Keratinocyte (primary cell): ENCODE data around the gene TMEM190. TPM values are rescaled to one million over a fixed set of nuclear protein-coding genes. Genes with fewer than 3 reads are reported as not detected.

Experiments
- DNase-seq: peaks from one replicate; pipeline ENCODE4 v3.0.0-alpha.2; 2011; ENCODE audit warnings: low read depth, missing footprints, low spot score
- FAIRE-seq: peaks from 2 replicates; lab custom pipeline; 2011; peaks lifted over from hg19 to GRCh38; lab: Jason Lieb, UNC
- H2AFZ ChIP-seq: 2 replicates; pipeline ENCODE4 v1.6.0; 2012; ENCODE audit warnings: low read length, control low read depth, inconsistent platforms; ENCODE audit not compliant: control insufficient read depth
- H3K27ac ChIP-seq: 2 replicates; pipeline ENCODE4 v1.5.1; 2011; ENCODE audit warnings: low read length; ENCODE audit not compliant: control insufficient read depth, insufficient read depth
- H3K27me3 ChIP-seq: 3 replicates; pipeline ENCODE4 v1.6.0; 2011; ENCODE audit warnings: low read length; ENCODE audit not compliant: control insufficient read depth, insufficient read depth; ENCODE audit errors: extremely low read depth
- H3K36me3 ChIP-seq, 2 experiments: 2 replicates in 1 of 2; 3 replicates in 1 of 2; pipeline ENCODE4 v1.5.1; 2011; ENCODE audit warnings: low read length in 2 of 2, mild to moderate bottlenecking in 1 of 2; ENCODE audit not compliant: control insufficient read depth in 2 of 2, insufficient read depth in 2 of 2; ENCODE audit errors: extremely low read depth in 1 of 2
- H3K4me1 ChIP-seq: 3 replicates; pipeline ENCODE4 v1.5.1; 2011; ENCODE audit warnings: low read length; ENCODE audit not compliant: control insufficient read depth, insufficient read depth; ENCODE audit errors: extremely low read depth
- H3K4me2 ChIP-seq: 3 replicates; pipeline ENCODE4 v1.6.0; 2011; ENCODE audit warnings: low read depth, low read length; ENCODE audit not compliant: control insufficient read depth, insufficient read depth; ENCODE audit errors: extremely low read depth
- H3K4me3 ChIP-seq, 3 experiments: fragments of 200-600 bp in 1 of 3; sonication (generic) in 1 of 3; 2 replicates in 2 of 3; 3 replicates in 1 of 3; pipeline ENCODE4 v1.5.1; 2011 to 2016; ENCODE audit warnings: low read length in 3 of 3, mild to moderate bottlenecking in 3 of 3, control low read depth in 2 of 3, inconsistent platforms in 1 of 3, low read depth in 1 of 3, mixed read lengths in 1 of 3, mixed run types in 1 of 3, moderate library complexity in 1 of 3; ENCODE audit not compliant: control insufficient read depth in 2 of 3, insufficient read depth in 2 of 3; ENCODE audit errors: extremely low read depth in 1 of 3
- H3K79me2 ChIP-seq: 2 replicates; pipeline ENCODE4 v1.6.0; 2012; ENCODE audit warnings: low read length; ENCODE audit not compliant: control insufficient read depth, insufficient read depth
- H3K9ac ChIP-seq: 3 replicates; pipeline ENCODE4 v1.6.0; 2011; ENCODE audit warnings: low read length; ENCODE audit not compliant: control insufficient read depth, insufficient read depth; ENCODE audit errors: extremely low read depth
- H3K9me1 ChIP-seq: 3 replicates; pipeline ENCODE4 v1.6.0; 2011; ENCODE audit warnings: low read length; ENCODE audit not compliant: control insufficient read depth, insufficient read depth; ENCODE audit errors: extremely low read depth
- H3K9me3 ChIP-seq: 2 replicates; pipeline ENCODE4 v1.5.1; 2012; ENCODE audit warnings: low read depth, low read length; ENCODE audit not compliant: control insufficient read depth
- H4K20me1 ChIP-seq: 3 replicates; pipeline ENCODE4 v1.6.0; 2011; ENCODE audit warnings: low read length; ENCODE audit not compliant: control insufficient read depth, insufficient read depth; ENCODE audit errors: extremely low read depth
- CTCF ChIP-seq, 3 experiments: IDR thresholded peaks in 1 of 3; conservative IDR thresholded peaks in 1 of 3; optimal IDR thresholded peaks in 1 of 3; 2 replicates in 2 of 3; 3 replicates in 1 of 3; pipeline versions ENCODE3 to v1.5.1; 2011; ENCODE audit warnings: low read length in 3 of 3, mild to moderate bottlenecking in 3 of 3, moderate library complexity in 2 of 3, control low read depth in 1 of 3, inconsistent platforms in 1 of 3; ENCODE audit not compliant: insufficient read depth in 2 of 3; ENCODE audit errors: extremely low read depth in 1 of 3
- EZH2 ChIP-seq: IDR thresholded peaks from one replicate; pipeline ENCODE4 v1.6.1; 2012; ENCODE audit warnings: inconsistent platforms, mild to moderate bottlenecking, low read length, moderate library complexity
- dilution Hi-C: fragments of 300-500 bp; cut with MboI; formaldehyde crosslinking; loops from one replicate; pipeline ENCODE4 v1.7.0; 2020; ENCODE audit warnings: low sequenced_read_pairs; ENCODE audit not compliant: extremely low pct_ligation_motif_present
- polyA plus RNA-seq, 5 experiments: library from polyadenylated mRNA; depleted of rRNA in 3 of 5; stranded (reverse) in 3 of 5; stranded (forward) in 1 of 5; unstranded in 1 of 5; fragments of >200 nt; gene quantifications; 1 replicate in 1 of 5; 2 replicates in 3 of 5; 3 replicates in 1 of 5; pipeline versions ENCODE4 v1.2.1 to v1.2.3, GENCODE V29; 2011 to 2012; ENCODE audit warnings: missing spikeins in 2 of 5, low read depth in 1 of 5, low replicate concordance in 1 of 5

TMEM190 gene
- polyA plus RNA-seq, 1 donor (not counting 4 experiments of a cell fraction or from before 2014, with no cell fraction given) = not detected

DNA sequence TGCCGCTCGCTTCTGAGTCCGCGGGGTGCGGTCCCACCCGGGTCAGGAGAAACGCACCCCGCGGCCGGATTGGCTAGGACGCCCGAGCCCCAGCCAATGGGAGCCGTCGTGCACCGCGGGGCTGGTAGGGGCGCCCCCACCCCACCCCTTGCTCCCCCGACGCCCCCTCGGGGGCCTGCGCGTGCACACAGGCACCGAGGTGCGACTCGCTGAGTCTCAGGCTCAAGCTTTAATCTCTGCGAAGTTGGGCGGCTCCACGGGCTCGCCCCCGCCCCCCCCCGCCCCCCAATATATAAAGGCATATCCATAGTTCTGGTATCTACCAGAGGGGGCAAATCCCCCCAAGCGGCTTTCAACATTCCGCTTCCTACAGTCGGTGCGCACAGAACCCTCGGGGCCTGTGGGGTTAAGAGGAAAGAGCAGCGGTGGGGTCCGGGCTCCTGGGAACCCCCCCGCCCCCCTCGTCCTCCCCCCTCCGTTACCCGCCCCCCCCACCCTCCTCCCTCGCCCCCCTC is 21.9 kb upstream of the TMEM190 start, which contains the start of gene COX6B2:
TSS of gene COX6B2 (minus strand) at position 22 of the 515 bp plus-strand sequence. CDS start 198 bp downstream, outside the sequence.
- Histone ChIP-seq H3K9ac (peak within 1 kb of the TSS; percentile 50), H2AFZ (peak within 1 kb of the TSS; percentile 81), H4K20me1 (no peaks in the 10 kb centered on the region), H3K27me3 (peaks cover 29% of the 10 kb centered on the region), H3K27ac (no peak within 1 kb of the TSS), H3K9me3 (no peaks in the 10 kb centered on the region), H3K79me2 (no peaks in the 10 kb centered on the region), H3K4me2 (peak within 1 kb of the TSS; percentile 86), H3K9me1 (no peaks in the 10 kb centered on the region), H3K36me3 (no peaks in the 10 kb centered on the region), H3K4me3 (peak within 1 kb of the TSS; percentile 46 to 66 (median 63)), H3K4me1 (peaks cover 9% of the 10 kb centered on the region)
- TF ChIP-seq CTCF (optimal IDR thresholded peaks at IDR 0.05 in 1 of 3, IDR thresholded peaks at IDR 0.05 in 1 of 3, conservative IDR thresholded peaks at IDR 0.05 in 1 of 3; ENCODE audit: extremely low read depth in 1 of 3, insufficient read depth in 2 of 3, low read length in 3 of 3) = no peak
- no peak for TF ChIP-seq EZH2
- DNase-seq (no peak), FAIRE-seq (no peak)
- dilution Hi-C loops = no loop called here

- Histone ChIP-seq H3K9me1 (no peaks in the 10 kb centered on the region), H3K36me3 (no peaks in the 10 kb centered on the region), H4K20me1 (no peaks in the 10 kb centered on the region), H3K9ac (no peak overlapping the region), H3K4me3 (no peak overlapping the region), H3K27ac (no peak overlapping the region), H3K4me2 (peak overlapping the region; percentile 25), H3K79me2 (no peaks in the 10 kb centered on the region), H3K9me3 (no peaks in the 10 kb centered on the region), H3K4me1 (peaks cover 9% of the 10 kb centered on the region), H2AFZ (no peak overlapping the region), H3K27me3 (peaks cover 29% of the 10 kb centered on the region)
- DNase-seq (no peak), FAIRE-seq (peak; percentile 94)
- TF ChIP-seq CTCF (optimal IDR thresholded peaks at IDR 0.05 in 1 of 3, IDR thresholded peaks at IDR 0.05 in 1 of 3, conservative IDR thresholded peaks at IDR 0.05 in 1 of 3; ENCODE audit: extremely low read depth in 1 of 3, insufficient read depth in 2 of 3, low read length in 3 of 3) (no peak), EZH2 (no peak)
- dilution Hi-C loops = no loop called here
Observed at GRCh38 chr19:55355213-55355821, 21.3 kb upstream of the TMEM190 start.
